HG02588 (cell line): ENCODE data around the gene PRKCA.
"Not testable (repeated sequence)": the region's sequence is repeated elsewhere in the genome, so short reads cannot be mapped to it uniquely, and the experiment has no call there.

ENCODE experiments used
- ATAC-seq: cut with Tn5 transposase; IDR thresholded peaks from one replicate; pipeline ENCODE4 v1.9.1; 2021; ENCODE audit warnings: mild to moderate bottlenecking, moderate library complexity; ENCODE audit not compliant: unreplicated experiment

PRKCA gene

DNA sequence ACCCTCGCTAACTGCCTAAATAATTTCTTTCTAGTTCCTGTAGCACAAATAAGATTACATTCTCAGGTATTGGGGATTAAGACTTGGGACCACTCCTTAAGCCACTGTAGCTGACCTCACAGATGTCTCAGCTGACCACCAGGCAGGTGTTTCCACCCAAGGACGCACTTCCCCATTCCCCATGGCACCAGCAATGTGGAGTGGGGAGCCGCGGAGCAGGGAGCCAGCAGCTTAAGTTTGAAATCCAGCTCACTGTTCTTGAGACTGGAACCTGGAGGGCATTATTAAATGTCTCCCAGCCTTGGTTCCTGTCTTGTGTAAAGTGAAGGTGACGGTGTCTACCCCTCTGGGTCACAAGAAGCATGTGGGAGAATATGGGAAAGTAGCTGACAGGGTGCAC, 283.1 kb downstream of the PRKCA start:
- ATAC-seq, result no peak

DNA sequence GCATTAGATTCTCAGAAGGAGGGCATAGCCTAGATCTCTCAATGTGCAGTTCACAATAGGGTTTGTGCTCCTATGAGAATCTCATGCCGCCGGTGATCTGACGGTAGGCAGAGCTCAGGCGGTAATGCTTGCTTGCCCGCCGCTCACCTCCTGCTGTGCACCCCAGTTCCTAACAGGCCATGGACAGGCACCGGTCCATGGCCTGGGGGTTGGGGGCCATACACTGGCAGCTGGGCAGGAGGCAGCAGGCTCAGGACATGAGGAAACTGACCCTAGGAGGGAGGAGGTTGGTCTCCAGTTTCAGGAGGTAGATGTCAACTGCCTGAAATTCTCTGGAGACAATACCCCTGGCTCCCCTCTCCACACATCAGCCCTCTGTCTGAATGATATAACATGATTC, 287.5 kb downstream of the PRKCA start:
- ATAC-seq, result no peak

- no peak for ATAC-seq
Measured at GRCh38 chr17:66593116-66593515, 290.7 kb downstream of the PRKCA start.

DNA sequence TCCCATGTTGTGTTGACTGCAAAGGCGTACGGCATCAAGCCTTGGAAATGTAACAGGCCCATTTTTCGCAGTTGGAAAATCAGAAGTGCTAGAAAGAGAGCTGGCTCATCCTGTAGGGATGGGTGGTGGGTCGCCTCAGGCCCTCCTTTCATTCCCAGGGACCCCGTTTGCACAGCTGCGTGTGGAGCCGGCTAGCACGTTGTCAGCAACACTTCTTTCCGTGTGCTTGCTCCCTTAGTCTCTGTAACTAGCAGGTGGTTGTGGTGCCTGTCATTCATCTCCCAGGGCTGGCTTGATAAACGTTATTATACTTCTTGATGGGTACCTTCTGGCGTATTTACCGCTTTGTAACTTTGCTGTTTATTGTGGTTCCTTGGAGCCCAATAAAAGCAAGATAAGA, 293.5 kb downstream of the PRKCA start:
- ATAC-seq, result no peak

GRCh38 chr17:66602659-66603384, 300.4 kb downstream of the PRKCA start:
- no peak for ATAC-seq

- ATAC-seq, result no peak
Measured at GRCh38 chr17:66604376-66604775, 302.0 kb downstream of the PRKCA start.

- ATAC-seq, result no peak
Measured at GRCh38 chr17:66605541-66605940, 303.1 kb downstream of the PRKCA start.

DNA sequence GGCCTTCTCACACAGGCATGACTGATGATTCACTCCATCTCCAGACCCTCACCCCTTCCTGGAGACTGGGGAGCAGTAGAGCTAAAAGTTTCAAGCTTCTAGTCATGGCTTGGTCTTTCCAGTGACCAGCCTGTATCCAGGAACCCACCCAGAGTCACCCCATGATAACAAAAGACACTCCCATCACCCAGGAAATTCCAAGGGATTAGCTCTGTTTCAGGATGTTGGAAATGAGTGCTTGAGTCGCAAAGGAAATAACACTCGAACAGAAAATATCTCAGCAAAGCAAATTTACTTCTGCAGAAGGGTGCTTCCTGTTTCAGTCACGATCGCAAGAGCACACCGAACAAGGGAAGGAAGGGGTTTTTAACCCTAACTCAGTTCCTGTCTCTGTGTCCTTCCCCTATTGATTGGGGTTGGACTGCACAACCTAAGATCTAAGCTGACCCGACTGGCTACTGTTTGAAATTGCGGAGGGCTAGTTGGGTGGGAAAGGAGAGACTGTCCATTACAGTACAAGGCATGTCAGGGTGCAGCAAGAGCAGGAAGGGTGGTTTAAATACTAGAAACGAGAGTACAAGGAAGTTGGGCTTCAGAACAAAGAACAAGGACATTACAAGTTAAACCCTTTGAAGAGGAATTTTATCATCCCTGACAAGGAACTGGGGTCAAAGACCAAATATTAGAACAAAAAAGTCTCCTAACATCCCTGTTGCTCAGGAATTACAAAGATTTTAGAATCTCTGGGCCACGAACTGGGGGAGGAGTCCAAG, 308.1 kb downstream of the PRKCA start:
- no peak for ATAC-seq

GRCh38 chr17:66611397-66611796, 309.0 kb downstream of the PRKCA start:
- no peak for ATAC-seq

DNA sequence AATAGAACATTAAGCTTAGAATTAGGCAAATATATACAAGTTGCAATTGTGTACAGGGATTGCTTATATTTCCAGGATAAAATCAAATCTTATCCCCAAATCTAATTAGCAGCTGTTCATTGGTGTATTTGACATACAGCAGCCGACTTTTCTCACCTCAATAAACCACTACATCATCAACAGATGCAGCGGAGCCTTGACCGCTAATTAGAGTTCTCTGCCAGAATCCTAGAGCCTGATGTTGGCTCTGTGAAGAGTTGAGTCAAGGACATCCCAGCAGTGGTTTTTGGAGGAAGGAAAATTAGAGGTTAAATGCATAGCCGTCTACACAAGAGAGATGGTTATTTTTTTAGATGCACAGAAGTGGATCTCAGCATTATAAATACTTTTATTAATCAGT, 310.6 kb downstream of the PRKCA start:
- no peak for ATAC-seq

GRCh38 chr17:66614469-66614868, 312.1 kb downstream of the PRKCA start:
- ATAC-seq, result no peak

DNA sequence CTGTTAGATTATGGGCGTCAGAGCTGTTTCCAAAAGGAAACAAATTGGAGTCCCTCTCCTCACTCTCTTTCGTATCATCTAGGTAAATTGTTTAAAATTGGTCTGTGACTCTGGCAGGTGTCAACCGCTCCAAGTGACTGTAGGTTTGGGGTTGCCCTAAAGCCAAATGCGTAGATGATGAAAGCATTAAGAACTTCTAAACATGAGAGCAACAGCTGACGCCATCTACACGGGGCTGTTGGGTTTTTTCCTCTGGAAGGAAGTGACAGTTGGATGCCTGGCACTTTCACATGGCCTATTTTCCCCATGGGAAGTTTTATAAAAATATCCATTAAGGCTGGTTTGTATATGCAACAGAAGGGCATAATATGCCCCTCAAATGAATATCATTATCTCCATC, 316.8 kb downstream of the PRKCA start:
- ATAC-seq, result no peak

- no peak for ATAC-seq
Measured at GRCh38 chr17:66620528-66620927, 318.1 kb downstream of the PRKCA start.

DNA sequence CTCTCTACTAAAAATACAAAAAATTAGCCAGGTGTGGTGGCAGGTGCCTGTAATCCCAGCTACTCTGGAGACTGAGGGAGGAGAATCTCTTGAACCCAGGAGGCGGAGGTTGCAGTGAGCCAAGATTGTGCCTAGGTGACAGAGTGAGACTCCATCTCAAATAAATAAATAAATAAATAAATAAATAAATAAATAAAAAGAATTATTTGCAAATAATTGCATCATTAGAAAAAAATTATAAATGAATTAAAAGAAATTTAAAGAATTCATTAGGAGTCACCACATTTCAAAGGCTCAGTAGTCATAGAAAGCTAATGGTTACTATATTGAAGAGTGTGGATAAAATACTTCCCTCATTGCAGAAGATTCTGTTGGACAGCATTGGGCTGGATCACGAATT, 322.2 kb downstream of the PRKCA start:
- not testable (repeated sequence) for ATAC-seq

DNA sequence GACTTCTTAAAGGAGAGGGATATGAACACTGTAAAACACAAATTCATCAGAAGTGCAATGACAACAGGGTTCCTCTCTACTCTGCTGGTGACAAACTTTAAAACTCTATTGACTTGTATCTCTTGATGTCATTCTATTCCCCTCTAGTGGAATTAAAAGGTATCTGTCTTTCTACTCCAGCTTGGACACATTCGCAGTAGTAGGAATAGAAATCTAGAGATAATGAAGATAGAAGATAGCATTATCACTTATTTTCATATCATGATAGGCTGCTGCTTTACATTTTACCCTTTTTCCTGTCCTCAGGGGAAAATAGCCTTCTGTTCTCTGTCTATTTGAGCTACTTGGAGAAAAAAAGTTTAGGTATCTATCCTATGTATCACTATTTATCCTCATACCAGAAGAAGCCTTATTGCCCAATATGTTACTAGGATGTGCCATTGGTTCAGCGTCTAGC, 322.9 kb downstream of the PRKCA start:
- no peak for ATAC-seq

GRCh38 chr17:66627985-66628384, 325.6 kb downstream of the PRKCA start:
- ATAC-seq, result no peak

- no peak for ATAC-seq
Measured at GRCh38 chr17:66629762-66630161, 327.3 kb downstream of the PRKCA start.

- ATAC-seq, result no peak
Measured at GRCh38 chr17:66630379-66630778, 328.0 kb downstream of the PRKCA start.

DNA sequence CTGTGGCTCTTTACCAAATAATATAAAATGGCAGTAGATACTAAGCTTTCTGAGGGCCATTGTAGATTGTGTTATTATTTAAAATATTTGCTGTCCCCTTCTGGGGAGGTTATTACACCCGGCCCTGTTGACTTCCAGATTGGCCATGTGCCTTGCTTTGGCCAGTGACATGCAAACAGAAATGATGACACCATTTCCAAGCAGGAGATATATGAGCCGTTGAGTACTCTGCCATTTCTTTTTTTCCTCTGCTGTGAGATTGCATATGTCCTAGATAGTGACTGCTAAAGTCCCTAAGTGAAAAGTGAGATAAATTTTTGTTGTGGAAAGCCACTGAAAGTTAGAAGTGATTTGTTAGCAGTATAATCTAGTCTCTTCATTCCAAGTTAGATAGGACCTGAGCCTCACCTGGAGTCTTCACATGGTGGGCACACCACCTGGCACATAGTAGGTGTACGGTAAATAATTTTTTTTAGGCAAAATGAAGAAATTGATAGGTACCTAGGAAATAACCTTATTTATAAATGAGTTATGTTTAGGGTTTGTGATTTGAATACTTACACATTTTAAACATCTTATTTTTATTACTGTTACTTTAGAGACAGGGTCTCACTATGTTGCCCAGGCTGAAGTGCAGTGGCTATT, 328.5 kb downstream of the PRKCA start:
- no peak for ATAC-seq

- no peak for ATAC-seq
Measured at GRCh38 chr17:66632731-66633130, 330.3 kb downstream of the PRKCA start.

GRCh38 chr17:66633317-66633965, 331.0 kb downstream of the PRKCA start:
- no peak for ATAC-seq
